IMR-90 (cell line): ENCODE measurements around the gene BTBD17. TPM values are rescaled to one million over a fixed set of nuclear protein-coding genes. Genes with fewer than 3 reads are reported as not detected.

Experiments
- ATAC-seq: fragments of 200-7000 bp; cut with Tn5 transposase; 2 replicates; pipeline ENCODE4 v1.9.1; 2020; ENCODE audit warnings: low read depth, mild to moderate bottlenecking, moderate library complexity
- BruUV-seq: library from RNA; stranded (reverse); fragments of 400-500 nt; replicated peaks from 2 replicates; lab custom pipeline; 2021; lab: Mats Ljungman, UMichigan
- CTCF ChIA-PET: fragments of 300-600 bp; formaldehyde crosslinking; extraction: SDS; loops from one replicate; lab custom pipeline; 2021; ENCODE audit warnings: antibody characterized with exemption; lab: Yijun Ruan, JAX
- POLR2A ChIA-PET: fragments of 300-600 bp; sonication (Branson Sonifier 250); formaldehyde crosslinking; loops from one replicate; lab custom pipeline; 2022; ENCODE audit warnings: antibody characterized with exemption; ENCODE audit not compliant: unreplicated experiment; lab: Charles Lee
- DNase-seq: peaks from one replicate; pipeline ENCODE4 v3.0.0; 2013
- H2AFZ ChIP-seq: replicated peaks from 2 replicates; pipeline ENCODE3; 2013; ENCODE audit warnings: low read length, mild to moderate bottlenecking; ENCODE audit not compliant: poor library complexity
- H2AK5ac ChIP-seq: 2 replicates; pipeline ENCODE4 v1.6.1; 2013; ENCODE audit warnings: low read depth, low read length, inconsistent platforms
- H2AK9ac ChIP-seq: replicated peaks from 2 replicates; pipeline ENCODE3; 2013; ENCODE audit warnings: mild to moderate bottlenecking, low read depth, low read length, moderate library complexity; ENCODE audit not compliant: poor library complexity
- H2BK120ac ChIP-seq: 2 replicates; pipeline ENCODE4 v1.6.1; 2013; ENCODE audit warnings: low read depth, low read length, inconsistent platforms
- H2BK15ac ChIP-seq: 3 replicates; pipeline ENCODE4 v1.6.1; 2013; ENCODE audit warnings: low read depth, low read length, inconsistent platforms
- H2BK20ac ChIP-seq: 2 replicates; pipeline ENCODE4 v1.6.1; 2013; ENCODE audit warnings: low read depth, mild to moderate bottlenecking, inconsistent platforms, low read length, moderate library complexity
- H2BK5ac ChIP-seq: 2 replicates; pipeline ENCODE4 v1.6.1; 2013; ENCODE audit warnings: mild to moderate bottlenecking, low read depth, low read length, inconsistent platforms; ENCODE audit not compliant: poor library complexity, severe bottlenecking
- H3K14ac ChIP-seq: replicated peaks from 2 replicates; pipeline ENCODE4 v1.6.1; 2013; ENCODE audit warnings: low read depth, low read length, inconsistent platforms
- H3K18ac ChIP-seq: 2 replicates; pipeline ENCODE4 v1.6.1; 2013; ENCODE audit warnings: low read depth, low read length, control low read depth
- H3K23ac ChIP-seq: 2 replicates; pipeline ENCODE4 v1.6.1; 2013; ENCODE audit warnings: low read depth, low read length, inconsistent platforms
- H3K27ac ChIP-seq: 2 replicates; pipeline ENCODE4 v1.5.1; 2013; ENCODE audit warnings: mild to moderate bottlenecking, control low read depth, low read length; ENCODE audit not compliant: insufficient read depth
- H3K27me3 ChIP-seq: 2 replicates; pipeline ENCODE4 v1.6.1; 2013; ENCODE audit warnings: low read length; ENCODE audit not compliant: control insufficient read depth, insufficient read depth
- H3K36me3 ChIP-seq: 2 replicates; pipeline ENCODE4 v1.6.1; 2013; ENCODE audit warnings: low read length, mixed read lengths; ENCODE audit not compliant: control insufficient read depth, insufficient read depth
- H3K4ac ChIP-seq: 2 replicates; pipeline ENCODE4 v1.6.1; 2013; ENCODE audit warnings: low read depth, low read length, inconsistent platforms
- H3K4me1 ChIP-seq: 2 replicates; pipeline ENCODE4 v1.6.1; 2013; ENCODE audit warnings: low read length, mixed read lengths; ENCODE audit not compliant: control insufficient read depth, insufficient read depth
- H3K4me2 ChIP-seq: 2 replicates; pipeline ENCODE4 v1.6.1; 2013; ENCODE audit warnings: low read depth, mild to moderate bottlenecking, control low read depth, low read length, moderate library complexity
- H3K4me3 ChIP-seq: 2 replicates; pipeline ENCODE4 v1.5.1; 2013; ENCODE audit warnings: low read depth, mild to moderate bottlenecking, control low read depth, low read length, moderate library complexity; ENCODE audit not compliant: insufficient read depth
- H3K56ac ChIP-seq: 2 replicates; pipeline ENCODE4 v1.6.1; 2013; ENCODE audit warnings: low read length, inconsistent platforms; ENCODE audit not compliant: insufficient read depth; ENCODE audit errors: extremely low read depth
- H3K79me1 ChIP-seq, 2 experiments: 2 replicates each; pipeline ENCODE4 v1.6.1; 2013; ENCODE audit warnings: low read length in 2 of 2, inconsistent platforms in 1 of 2, low read depth in 1 of 2
- H3K9ac ChIP-seq: 2 replicates; pipeline ENCODE4 v1.6.1; 2013; ENCODE audit warnings: low read depth, low read length, control low read depth
- H3K9me1 ChIP-seq: 2 replicates; pipeline ENCODE4 v1.6.1; 2013; ENCODE audit warnings: low read length, inconsistent platforms; ENCODE audit not compliant: insufficient read depth
- H3K9me3 ChIP-seq: 2 replicates; pipeline ENCODE4 v1.6.1; 2013; ENCODE audit warnings: low read length; ENCODE audit not compliant: control insufficient read depth, insufficient read depth
- H4K20me1 ChIP-seq: 2 replicates; pipeline ENCODE4 v1.6.1; 2013; ENCODE audit warnings: low read length, inconsistent platforms; ENCODE audit not compliant: insufficient read depth
- H4K5ac ChIP-seq: 2 replicates; pipeline ENCODE4 v1.6.1; 2013; ENCODE audit warnings: mild to moderate bottlenecking, low read depth, low read length, control low read depth
- H4K8ac ChIP-seq, 2 experiments: 2 replicates each; pipeline ENCODE4 v1.6.1; 2013; ENCODE audit warnings: low read depth in 2 of 2, low read length in 2 of 2, control low read depth in 1 of 2, inconsistent platforms in 1 of 2
- H4K91ac ChIP-seq: 2 replicates; pipeline ENCODE4 v1.6.1; 2013; ENCODE audit warnings: low read depth, low read length, inconsistent platforms; ENCODE audit not compliant: insufficient read depth
- BHLHE40 ChIP-seq: fragments of 150-350 bp; IDR thresholded peaks from 2 replicates; pipeline ENCODE4 v1.6.1; 2016; ENCODE audit warnings: mild to moderate bottlenecking, low read depth, low read length
- CEBPB ChIP-seq: IDR thresholded peaks from 2 replicates; pipeline ENCODE4 v1.6.1; 2012; ENCODE audit warnings: low read depth, low read length, improper control_type of control experiment
- CHD1 ChIP-seq: IDR thresholded peaks from 2 replicates; pipeline ENCODE4 v1.6.1; 2012; ENCODE audit warnings: low read depth, low read length, improper control_type of control experiment
- FOS ChIP-seq: fragments of 150-350 bp; IDR thresholded peaks from 2 replicates; pipeline ENCODE4 v1.6.1; 2016; ENCODE audit warnings: low read depth, low read length
- MAFK ChIP-seq: IDR thresholded peaks from 2 replicates; pipeline ENCODE4 v1.6.1; 2012; ENCODE audit warnings: low read depth, low read length, improper control_type of control experiment
- MAZ ChIP-seq: IDR thresholded peaks from 2 replicates; pipeline ENCODE4 v1.6.1; 2012; ENCODE audit warnings: low read depth, mild to moderate bottlenecking, low read length, improper control_type of control experiment, moderate library complexity, borderline replicate concordance
- MXI1 ChIP-seq: IDR thresholded peaks from 2 replicates; pipeline ENCODE4 v1.6.1; 2012; ENCODE audit warnings: low read depth, mild to moderate bottlenecking, low read length, moderate library complexity, borderline replicate concordance
- NFE2L2 ChIP-seq: fragments of 150-350 bp; IDR thresholded peaks from 2 replicates; pipeline ENCODE4 v1.6.1; 2016; ENCODE audit warnings: low read depth, mild to moderate bottlenecking, low read length
- POLR2A ChIP-seq: IDR thresholded peaks from 2 replicates; pipeline ENCODE4 v1.6.1; 2012; ENCODE audit warnings: mild to moderate bottlenecking, low read depth, low read length
- RAD21 ChIP-seq: IDR thresholded peaks from 2 replicates; pipeline ENCODE4 v1.6.1; 2012; ENCODE audit warnings: low read length, improper control_type of control experiment
- RCOR1 ChIP-seq: IDR thresholded peaks from 2 replicates; pipeline ENCODE4 v1.6.1; 2012; ENCODE audit warnings: mild to moderate bottlenecking, low read length, improper control_type of control experiment; ENCODE audit not compliant: insufficient replicate concordance
- RFX5 ChIP-seq: IDR thresholded peaks from 2 replicates; pipeline ENCODE4 v1.8.0; 2012; ENCODE audit warnings: low read depth, mild to moderate bottlenecking, low read length, moderate library complexity
- SMC3 ChIP-seq: fragments of 150-350 bp; IDR thresholded peaks from 2 replicates; pipeline ENCODE4 v1.6.1; 2016; ENCODE audit warnings: low read depth, mild to moderate bottlenecking, antibody characterized with exemption, low read length, moderate library complexity
- WGBS, 2 experiments: methylation state at CpG; one replicate each; pipeline versions ENCODE4 v1.1.5 to v1.1.7; 2013; ENCODE audit warnings: missing lambda C conversion rate in 2 of 2; ENCODE audit not compliant: insufficient read length in 1 of 2; ENCODE audit errors: extremely low coverage in 2 of 2; 5-methylcytosine and 5-hydroxymethylcytosine counted together
- dilution Hi-C: fragments of 300-500 bp; cut with HindIII; formaldehyde crosslinking; loops from one replicate; pipeline ENCODE4 v1.14.3; 2018; ENCODE audit warnings: low sequenced_read_pairs; ENCODE audit not compliant: unreplicated experiment
- in situ Hi-C: fragments of 300-500 bp; cut with MboI; formaldehyde crosslinking; loops from 3 replicates; pipeline ENCODE4 v1.14.3; 2019; ENCODE audit warnings: low sequenced_read_pairs, inconsistent platforms, mixed read lengths
- intact Hi-C: fragments of 100-400 bp; cut with micrococcal nuclease; formaldehyde crosslinking; loops from 2 replicates; pipeline ENCODE4 v1.10.0; 2022
- polyA plus RNA-seq, 3 experiments: library from polyadenylated mRNA; depleted of rRNA; stranded (reverse); fragments of >200 nt; gene quantifications; 2 replicates each; pipeline ENCODE4 v1.2.3, GENCODE V29; 2012; ENCODE audit warnings: low replicate concordance in 1 of 3
- total RNA-seq: library from RNA; depleted of rRNA; stranded (reverse); fragments of >200 nt; gene quantifications from 2 replicates; pipeline ENCODE4 v1.2.3, GENCODE V29; 2012
- TF ChIP-seq, protein P1 (sequence below): fragments of 150-350 bp; IDR thresholded peaks from 2 replicates; pipeline ENCODE4 v1.6.1; 2017; ENCODE audit warnings: mild to moderate bottlenecking, antibody characterized with exemption, low read length, low read depth
- TF ChIP-seq, protein P2 (sequence below): conservative IDR thresholded peaks from 2 replicates; pipeline ENCODE4 v1.5.1; 2012; ENCODE audit warnings: mild to moderate bottlenecking, low read depth, low read length, improper control_type of control experiment
- TF ChIP-seq, protein P3 (sequence below): fragments of 150-350 bp; IDR thresholded peaks from 2 replicates; pipeline ENCODE4 v1.6.1; 2016; ENCODE audit warnings: low read depth, mild to moderate bottlenecking, low read length, moderate library complexity, borderline replicate concordance

Gene BTBD17
- total and polyA plus RNA-seq, 2 of the 4 experiments (the other 2 are of a cell fraction), result not detected

DNA sequence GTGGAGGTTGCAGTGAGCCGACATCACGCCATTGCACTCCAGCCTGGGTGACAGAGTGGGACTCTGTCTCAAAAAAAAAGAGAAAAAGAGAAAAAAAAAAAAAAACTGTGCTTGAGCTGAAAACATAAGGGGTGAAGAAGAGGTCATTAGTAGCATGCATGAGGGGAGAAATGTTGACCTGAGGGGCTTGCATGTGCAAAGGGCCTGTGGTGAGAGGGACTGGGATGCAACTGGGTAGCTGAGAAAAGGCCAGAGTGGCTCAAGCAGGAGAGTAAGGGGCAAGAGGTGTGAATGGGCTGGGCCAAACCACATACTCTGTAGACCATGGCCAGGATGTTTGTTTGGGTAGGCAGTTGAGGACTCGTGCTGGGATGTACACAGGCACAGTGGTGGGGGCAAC lies 32.3 kb downstream of the BTBD17 start:
- Histone ChIP-seq H3K9me3 (no peaks in the 10 kb centered on the region), H2BK120ac (no peak overlapping the region), H4K5ac (no peak overlapping the region), H3K23ac (no peak overlapping the region), H2BK5ac (no peak overlapping the region), H2AK9ac (no peak overlapping the region), H3K9ac (no peak overlapping the region), H3K4me3 (no peak overlapping the region), H3K4ac (no peak overlapping the region), H4K91ac (no peak overlapping the region), H2BK15ac (no peak overlapping the region), H3K36me3 (no peaks in the 10 kb centered on the region), H4K8ac (no peak overlapping the region), H3K18ac (no peak overlapping the region), H3K14ac (no peak overlapping the region), H2BK20ac (no peak overlapping the region), H2AK5ac (no peak overlapping the region), H3K27ac (no peak overlapping the region), H3K4me2 (no peak overlapping the region), H3K9me1 (no peaks in the 10 kb centered on the region), H3K79me1 (no peaks in the 10 kb centered on the region), H2AFZ (peak overlapping the region; percentile 21), H4K20me1 (no peaks in the 10 kb centered on the region), H3K4me1 (no peaks in the 10 kb centered on the region), H3K27me3 (peaks cover 8% of the 10 kb centered on the region), H3K56ac (no peak overlapping the region)
- no peak for TF ChIP-seq MAFK
- TF ChIP-seq SMC3, result no peak
- TF ChIP-seq RFX5, result no peak
- no peak for TF ChIP-seq MAZ
- no peak for TF ChIP-seq RCOR1
- no peak for TF ChIP-seq NFE2L2
- TF ChIP-seq FOS, result no peak
- TF ChIP-seq MXI1, result no peak
- TF ChIP-seq BHLHE40, result no peak
- TF ChIP-seq, protein P1, sequence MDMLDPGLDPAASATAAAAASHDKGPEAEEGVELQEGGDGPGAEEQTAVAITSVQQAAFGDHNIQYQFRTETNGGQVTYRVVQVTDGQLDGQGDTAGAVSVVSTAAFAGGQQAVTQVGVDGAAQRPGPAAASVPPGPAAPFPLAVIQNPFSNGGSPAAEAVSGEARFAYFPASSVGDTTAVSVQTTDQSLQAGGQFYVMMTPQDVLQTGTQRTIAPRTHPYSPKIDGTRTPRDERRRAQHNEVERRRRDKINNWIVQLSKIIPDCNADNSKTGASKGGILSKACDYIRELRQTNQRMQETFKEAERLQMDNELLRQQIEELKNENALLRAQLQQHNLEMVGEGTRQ, result no peak
- no peak for TF ChIP-seq RAD21
- no peak for TF ChIP-seq CHD1
- TF ChIP-seq POLR2A, result no peak
- no peak for TF ChIP-seq CEBPB
- TF ChIP-seq, protein P2, sequence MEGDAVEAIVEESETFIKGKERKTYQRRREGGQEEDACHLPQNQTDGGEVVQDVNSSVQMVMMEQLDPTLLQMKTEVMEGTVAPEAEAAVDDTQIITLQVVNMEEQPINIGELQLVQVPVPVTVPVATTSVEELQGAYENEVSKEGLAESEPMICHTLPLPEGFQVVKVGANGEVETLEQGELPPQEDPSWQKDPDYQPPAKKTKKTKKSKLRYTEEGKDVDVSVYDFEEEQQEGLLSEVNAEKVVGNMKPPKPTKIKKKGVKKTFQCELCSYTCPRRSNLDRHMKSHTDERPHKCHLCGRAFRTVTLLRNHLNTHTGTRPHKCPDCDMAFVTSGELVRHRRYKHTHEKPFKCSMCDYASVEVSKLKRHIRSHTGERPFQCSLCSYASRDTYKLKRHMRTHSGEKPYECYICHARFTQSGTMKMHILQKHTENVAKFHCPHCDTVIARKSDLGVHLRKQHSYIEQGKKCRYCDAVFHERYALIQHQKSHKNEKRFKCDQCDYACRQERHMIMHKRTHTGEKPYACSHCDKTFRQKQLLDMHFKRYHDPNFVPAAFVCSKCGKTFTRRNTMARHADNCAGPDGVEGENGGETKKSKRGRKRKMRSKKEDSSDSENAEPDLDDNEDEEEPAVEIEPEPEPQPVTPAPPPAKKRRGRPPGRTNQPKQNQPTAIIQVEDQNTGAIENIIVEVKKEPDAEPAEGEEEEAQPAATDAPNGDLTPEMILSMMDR, result no peak
- TF ChIP-seq, protein P3, sequence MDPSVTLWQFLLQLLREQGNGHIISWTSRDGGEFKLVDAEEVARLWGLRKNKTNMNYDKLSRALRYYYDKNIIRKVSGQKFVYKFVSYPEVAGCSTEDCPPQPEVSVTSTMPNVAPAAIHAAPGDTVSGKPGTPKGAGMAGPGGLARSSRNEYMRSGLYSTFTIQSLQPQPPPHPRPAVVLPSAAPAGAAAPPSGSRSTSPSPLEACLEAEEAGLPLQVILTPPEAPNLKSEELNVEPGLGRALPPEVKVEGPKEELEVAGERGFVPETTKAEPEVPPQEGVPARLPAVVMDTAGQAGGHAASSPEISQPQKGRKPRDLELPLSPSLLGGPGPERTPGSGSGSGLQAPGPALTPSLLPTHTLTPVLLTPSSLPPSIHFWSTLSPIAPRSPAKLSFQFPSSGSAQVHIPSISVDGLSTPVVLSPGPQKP, result no peak
- dilution Hi-C loops (no loop called here), intact Hi-C loops (no loop called here), in situ Hi-C loops (no loop called here)
- BruUV-seq, result no TSS peak
- ChIA-PET POLR2A (no interaction called here), CTCF (no interaction called here)
- WGBS, 2 experiments, result 47% methylated on average over 3 of the region's 3 CpGs; no CpG with 5 or more reads in 1 of the 2 experiments
- ATAC-seq (no peak), DNase-seq (no peak)
